Left cardiac atrium (tissue), 4 donors: ENCODE measurements around the gene IQGAP2. TPM values are rescaled to one million over a fixed set of nuclear protein-coding genes. Genes with fewer than 3 reads are reported as not detected.
A peak's percentile ranks its signal among the peaks of the same experiment; 100 is the strongest.
"Not testable (repeated sequence)": the region's sequence is repeated elsewhere in the genome, so short reads cannot be mapped to it uniquely, and the experiment has no call there.

Experiments used
- ATAC-seq, 2 donors: fragments of 200-7000 bp; cut with Tn5 transposase; one replicate each; pipeline ENCODE4 v1.9.1; 2020; ENCODE audit warnings: mild to moderate bottlenecking in 2 of 2, moderate library complexity in 2 of 2
- DNase-seq: peaks from one replicate; pipeline ENCODE4 v3.0.0-alpha.2; 2020
- intact Hi-C, 2 donors: fragments of 100-400 bp; cut with DNase I; formaldehyde crosslinking; loops; one replicate each; pipeline versions ENCODE4 v1.14.1 to v1.15.1; 2022 to 2023
- long read RNA-seq: library from polyadenylated mRNA; unstranded; transcript quantifications from one replicate; pipeline ENCODE4 v2.0.0, GENCODE V29; 2021
- total RNA-seq, 2 donors: library from RNA; stranded (reverse); fragmentation: NEBNext Ultra II Directional; extraction: Animal tissue kit (Norgen Biotek cat#: 25700); gene quantifications; one replicate each; pipeline ENCODE4 v1.2.1, GENCODE V29; 2021
- donor health status: DM: no; HTN: yes; CAD: no.
- donor health status: DM: no; HTN: yes; CAD: no; lungs with severe emphysema.
- donor health status: DM: yes; HTN: yes; CAD: no.
- donor health status: Dilated cardiomyopathy.

The IQGAP2 gene
- total RNA-seq = 10 to 100 TPM in 1 of 2 donors, 1 to 10 TPM in 1; 6.9 to 11.6 TPM
- long read RNA-seq = 0 reads

- ATAC-seq = peak; percentile 86
- intact Hi-C loops = no loop called here
- DNase-seq = peak; percentile 62
Observed at GRCh38 chr5:76402886-76403765, at the start of gene IQGAP2. Gene IQGAP2, plus strand, starts transcription at chr5:76403285. Its CDS starts 261 bp downstream, at chr5:76403546.

GRCh38 chr5:76356887-76357286 lies 46.2 kb upstream of the IQGAP2 start:
- ATAC-seq = no peak
- intact Hi-C loops = no loop called here
- no peak for DNase-seq

- intact Hi-C loops = no loop called here
- ATAC-seq (no peak), DNase-seq (no peak)
Observed at GRCh38 chr5:76363352-76364225, 39.5 kb upstream of the IQGAP2 start.

- DNase-seq (no peak), ATAC-seq (no peak)
- intact Hi-C loops = no loop called here
Observed at GRCh38 chr5:76364226-76364589, 38.9 kb upstream of the IQGAP2 start.

- intact Hi-C loops = no loop called here
- DNase-seq (no peak), ATAC-seq (no peak)
Observed at GRCh38 chr5:76365561-76365960, 37.5 kb upstream of the IQGAP2 start.

- DNase-seq (no peak), ATAC-seq (no peak)
- intact Hi-C loops = no loop called here
Observed at GRCh38 chr5:76366596-76366995, 36.5 kb upstream of the IQGAP2 start.

- DNase-seq (no peak), ATAC-seq (no peak)
- intact Hi-C loops = no loop called here
Observed at GRCh38 chr5:76367623-76368371, 35.3 kb upstream of the IQGAP2 start.

- no peak for ATAC-seq
- DNase-seq = no peak
- intact Hi-C loops = no loop called here
Observed at GRCh38 chr5:76368941-76369340, 34.1 kb upstream of the IQGAP2 start.

GRCh38 chr5:76369668-76370067 lies 33.4 kb upstream of the IQGAP2 start:
- DNase-seq, ATAC-seq, intact Hi-C loops: not testable (repeated sequence)

- no peak for DNase-seq
- no peak for ATAC-seq
- intact Hi-C loops = no loop called here
Observed at GRCh38 chr5:76371960-76372322, 31.1 kb upstream of the IQGAP2 start.

- intact Hi-C loops = no loop called here
- no peak for DNase-seq
- ATAC-seq = peak in 1 of 2 donors; percentile 81
Observed at GRCh38 chr5:76372323-76373054, 30.6 kb upstream of the IQGAP2 start.

GRCh38 chr5:76376148-76376865 lies 26.8 kb upstream of the IQGAP2 start:
- ATAC-seq (no peak), DNase-seq (no peak)
- intact Hi-C loops = no loop called here

GRCh38 chr5:76376866-76377230 lies 26.2 kb upstream of the IQGAP2 start:
- ATAC-seq = no peak
- intact Hi-C loops = no loop called here
- no peak for DNase-seq

- intact Hi-C loops = no loop called here
- ATAC-seq (no peak), DNase-seq (no peak)
Observed at GRCh38 chr5:76378355-76378754, 24.7 kb upstream of the IQGAP2 start.

GRCh38 chr5:76379316-76379715 lies 23.8 kb upstream of the IQGAP2 start:
- no peak for ATAC-seq

GRCh38 chr5:76379855-76380254 lies 23.2 kb upstream of the IQGAP2 start:
- ATAC-seq = no peak
- intact Hi-C loops = no loop called here
- no peak for DNase-seq

More at GRCh38 chr5:76379316-76379715, 23.8 kb upstream of the IQGAP2 start:
- intact Hi-C loops = no loop called here
- DNase-seq = no peak

- intact Hi-C loops = no loop called here
- DNase-seq (no peak), ATAC-seq (no peak)
Observed at GRCh38 chr5:76380346-76381066, 22.6 kb upstream of the IQGAP2 start.
